UCSD-AML1 (cell line): ENCODE data around the gene SCYGR8.

Experiments used
- DNase-seq: peaks from one replicate; lab custom pipeline; 2025; ENCODE audit not compliant: unreplicated experiment; lab: John Stamatoyannopoulos, UW

The SCYGR8 gene

DNA sequence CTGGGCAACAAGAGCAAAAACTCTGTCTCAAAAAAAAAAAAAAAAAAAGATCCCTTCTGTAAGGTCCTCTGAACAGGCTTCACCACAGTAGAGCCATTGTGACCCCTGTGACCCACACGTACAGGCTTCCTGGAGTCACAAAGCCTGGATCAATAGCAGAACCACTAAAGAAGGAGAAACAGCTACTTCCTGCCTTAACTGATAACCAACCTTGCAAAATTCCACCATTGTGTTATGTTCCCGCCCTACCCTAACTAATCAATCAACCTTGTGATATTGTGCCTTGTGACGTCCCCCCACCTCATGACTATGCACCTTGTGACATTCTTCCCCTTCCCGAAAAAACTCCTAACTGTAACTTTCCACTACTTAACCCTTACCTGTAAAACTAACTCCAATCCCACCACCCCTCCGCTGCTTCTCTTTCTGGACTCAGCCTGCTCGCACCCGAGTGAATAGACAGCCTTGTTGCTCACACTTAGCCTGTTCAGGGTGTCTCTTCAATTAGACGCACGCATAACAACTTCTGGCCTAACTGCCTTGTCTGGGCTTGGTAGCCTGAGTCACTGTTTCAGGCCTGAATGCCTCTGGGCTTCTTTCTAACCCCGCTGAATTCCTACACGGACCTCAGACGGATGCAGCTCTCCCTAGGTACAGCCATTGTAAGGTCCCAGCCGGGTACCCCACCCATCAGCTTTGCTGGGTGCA, 13.9 kb downstream of the SCYGR8 start:
- peak; percentile 44 for DNase-seq

GRCh38 chr2:227761740-227762476, 16.2 kb downstream of the SCYGR8 start:
- DNase-seq = no peak

GRCh38 chr2:227765788-227766372, 20.2 kb downstream of the SCYGR8 start:
- no peak for DNase-seq

DNA sequence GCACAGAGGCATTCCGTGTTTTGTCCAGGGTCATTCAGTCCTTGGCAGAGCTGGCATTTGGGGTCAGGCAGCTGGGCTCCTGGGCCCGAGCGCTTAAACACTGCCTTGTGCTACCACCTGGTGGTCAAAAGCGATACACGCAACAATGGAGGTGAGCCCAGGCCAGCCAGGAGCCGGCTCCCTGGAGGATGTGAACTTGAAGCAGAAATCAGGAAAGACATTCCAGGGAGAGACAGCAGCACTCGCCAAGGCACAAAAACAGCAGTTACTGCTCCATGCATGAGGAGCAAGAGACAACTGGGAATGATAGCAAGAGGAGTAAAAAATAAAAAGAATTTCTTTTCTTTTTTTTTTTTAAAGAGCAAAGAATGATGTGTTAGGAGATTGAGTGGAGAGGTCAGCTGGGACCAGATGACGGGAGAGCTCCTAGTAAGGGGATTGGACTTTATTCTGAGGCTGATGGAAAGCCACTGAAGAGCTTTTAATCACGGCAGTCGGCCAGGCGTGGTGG, 20.7 kb downstream of the SCYGR8 start:
- DNase-seq = peak; percentile 71

- no peak for DNase-seq
These were observed 22.1 kb downstream of the SCYGR8 start for GRCh38 chr2:227767830-227768229.

DNA sequence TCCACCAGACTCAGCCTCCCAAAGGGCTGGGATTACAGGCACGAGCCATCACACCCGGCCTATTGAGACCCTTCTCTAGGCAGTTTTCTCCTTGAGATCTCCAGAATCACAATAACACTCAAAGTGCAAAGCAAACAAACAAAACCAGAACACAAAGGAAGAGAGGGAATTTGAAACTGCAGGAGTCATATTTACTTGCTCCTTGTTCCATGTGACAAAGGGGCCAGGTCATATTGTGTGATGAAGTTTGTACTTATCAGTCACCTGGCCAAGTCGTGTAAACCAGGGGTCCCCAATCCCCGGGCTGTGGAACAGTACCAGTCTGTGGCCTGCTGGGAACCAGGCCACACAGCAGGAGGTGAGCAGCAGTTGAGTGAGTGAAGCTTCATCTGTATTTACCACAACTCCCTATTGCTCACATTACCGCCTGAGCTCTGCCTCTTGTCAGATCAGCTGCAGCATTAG, 26.5 kb downstream of the SCYGR8 start:
- DNase-seq = no peak

- no peak for DNase-seq
These were observed 27.2 kb downstream of the SCYGR8 start for GRCh38 chr2:227772932-227773331.

DNA sequence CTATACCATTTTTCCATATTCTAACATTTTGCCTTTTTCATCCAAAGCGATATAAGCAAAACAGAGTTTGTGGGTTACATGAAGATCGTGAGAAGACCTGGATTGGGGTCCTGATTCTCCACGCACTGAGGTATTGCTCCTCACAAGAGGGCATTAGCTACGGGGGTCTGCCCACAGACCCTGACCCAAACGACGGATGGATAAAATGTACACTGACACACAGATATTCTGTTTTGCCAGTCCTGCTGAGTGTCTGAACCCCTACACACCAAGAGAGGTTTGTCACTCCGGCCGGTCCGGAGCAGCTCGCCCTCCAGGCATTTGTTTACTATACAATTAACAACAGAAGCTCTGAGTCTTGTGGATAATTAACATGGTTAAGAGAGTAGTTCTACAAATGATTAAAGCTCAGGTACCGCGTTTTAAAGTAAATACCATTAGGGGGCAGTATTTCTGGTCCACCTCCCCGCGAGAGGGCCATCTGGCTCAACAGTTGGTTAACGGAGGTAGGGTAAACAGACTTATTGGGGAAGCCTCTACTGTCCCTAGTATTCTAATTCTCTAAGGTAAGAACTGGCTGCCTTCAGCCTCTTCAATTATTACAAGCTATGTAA, 28.4 kb downstream of the SCYGR8 start:
- no peak for DNase-seq

- DNase-seq = no peak
These were observed 29.5 kb downstream of the SCYGR8 start for GRCh38 chr2:227774895-227775842.

DNA sequence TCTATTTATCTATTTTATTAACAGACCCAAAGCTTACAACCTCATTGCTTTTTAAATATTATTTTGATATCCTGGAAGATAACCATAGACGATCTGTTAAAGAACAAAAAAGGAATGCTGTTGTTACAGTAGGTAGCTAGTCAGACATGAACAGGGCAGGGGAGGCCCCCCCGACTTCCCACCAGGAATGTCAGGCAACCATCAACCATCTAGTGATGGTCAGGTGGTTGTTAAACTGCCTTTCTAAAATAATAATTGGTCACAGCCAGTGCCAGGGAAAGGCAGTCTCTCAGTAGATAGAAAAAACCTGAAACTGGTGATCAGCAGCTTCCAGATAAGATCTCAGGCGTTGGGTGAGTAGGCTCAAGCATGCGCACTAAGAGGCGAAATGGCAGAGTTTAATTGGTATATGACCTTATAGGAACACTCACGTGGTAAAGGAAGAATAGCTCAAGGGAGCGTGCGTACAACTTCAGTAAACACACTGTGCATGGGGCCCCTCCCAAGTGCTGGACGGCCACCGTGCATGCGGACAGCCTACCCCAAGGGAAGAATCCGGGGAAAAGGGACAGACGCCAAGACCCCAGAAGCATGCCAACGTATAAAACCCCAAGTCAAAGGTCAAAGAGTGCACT, 35.4 kb downstream of the SCYGR8 start:
- no peak for DNase-seq

DNA sequence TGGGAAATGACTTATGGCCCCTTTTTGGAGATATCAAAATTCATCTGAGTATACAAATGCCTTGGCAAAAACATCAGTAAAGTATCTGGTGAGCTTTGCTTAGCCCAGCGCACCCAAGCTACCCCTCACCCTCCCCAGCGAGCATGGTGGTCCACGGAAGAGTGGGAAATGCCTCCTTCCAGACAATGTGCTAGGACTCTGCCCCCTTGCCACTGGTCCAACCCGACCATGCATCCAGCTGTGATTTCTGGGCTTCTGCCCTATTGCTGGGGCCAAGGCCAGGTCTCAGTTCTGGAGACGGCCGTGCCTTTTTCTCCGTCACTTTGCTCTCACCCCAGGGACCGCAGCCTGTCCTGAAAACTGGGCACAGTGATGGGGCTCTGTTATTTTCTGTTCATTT, 36.1 kb downstream of the SCYGR8 start:
- no peak for DNase-seq

- no peak for DNase-seq
These were observed 37.1 kb downstream of the SCYGR8 start for GRCh38 chr2:227782804-227783203.

- no peak for DNase-seq
These were observed 37.9 kb downstream of the SCYGR8 start for GRCh38 chr2:227783404-227784138.

GRCh38 chr2:227785293-227785692, 39.6 kb downstream of the SCYGR8 start:
- no peak for DNase-seq

DNA sequence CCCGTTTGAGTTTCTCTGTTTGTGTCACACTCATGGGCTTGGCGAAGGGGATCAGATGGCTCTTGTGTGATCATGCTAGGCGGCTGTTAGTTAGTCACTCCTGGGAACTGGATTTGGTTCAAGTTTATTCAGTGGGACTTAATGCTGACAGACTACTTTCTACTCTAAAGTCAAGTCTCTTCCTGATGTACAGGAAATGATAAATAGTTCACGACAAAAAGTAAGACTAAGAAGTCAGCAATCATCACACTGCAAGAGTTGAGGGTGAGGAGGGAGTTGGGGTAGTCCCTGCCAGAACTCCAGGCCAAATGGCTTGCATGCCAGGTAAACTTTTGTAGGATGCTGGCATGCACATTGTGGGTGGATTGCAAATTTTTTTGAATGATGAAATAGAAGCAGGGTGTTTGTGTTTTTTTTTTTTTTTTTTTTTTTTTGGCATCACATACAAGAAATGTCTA, 42.9 kb downstream of the SCYGR8 start:
- no peak for DNase-seq

- DNase-seq = no peak
These were observed 44.1 kb downstream of the SCYGR8 start for GRCh38 chr2:227789803-227790202.

DNA sequence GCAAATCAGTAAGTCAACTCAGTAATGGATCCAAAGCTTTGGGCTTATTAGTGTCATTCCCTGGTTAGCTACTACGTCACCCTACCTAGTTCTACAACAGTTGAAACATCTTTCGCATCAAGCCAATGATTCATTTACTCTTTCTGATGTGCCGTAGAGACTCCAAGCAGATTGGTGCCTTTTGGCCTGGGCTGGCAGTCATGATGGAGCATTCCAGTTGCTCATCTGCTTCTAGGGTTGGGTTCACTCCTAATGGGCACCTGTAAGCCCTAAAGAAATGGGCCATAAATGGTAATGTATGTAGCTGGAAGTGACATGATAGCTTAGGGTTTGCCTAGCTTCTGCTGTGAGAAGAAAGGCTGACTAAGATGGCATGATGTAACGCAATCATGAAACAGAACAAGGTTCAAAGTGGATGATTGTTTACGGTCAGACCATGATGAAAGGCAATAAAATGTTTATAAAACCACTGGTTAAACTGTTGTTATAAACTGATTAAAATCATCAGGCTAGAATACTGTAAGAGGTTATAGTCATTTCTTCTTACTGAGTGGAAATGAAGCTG, 47.5 kb downstream of the SCYGR8 start:
- no peak for DNase-seq
